Stimulated activated CD4-positive, alpha-beta T cell treated with anti-CD3 and anti-CD28 coated beads, TNF-alpha, amount 100 ng/mL, for 4 hours (primary cell): Measurements from ENCODE around the gene IFNL3.
"Not testable (repeated sequence)": the region's sequence is repeated elsewhere in the genome, so short reads cannot be mapped to it uniquely, and the experiment has no call there.

Source experiments
- DNase-seq, 3 experiments: peaks; one replicate each; pipeline ENCODE4 v3.0.0-alpha.2; 2020; ENCODE audit warnings: low read depth in 3 of 3

The IFNL3 gene

DNA sequence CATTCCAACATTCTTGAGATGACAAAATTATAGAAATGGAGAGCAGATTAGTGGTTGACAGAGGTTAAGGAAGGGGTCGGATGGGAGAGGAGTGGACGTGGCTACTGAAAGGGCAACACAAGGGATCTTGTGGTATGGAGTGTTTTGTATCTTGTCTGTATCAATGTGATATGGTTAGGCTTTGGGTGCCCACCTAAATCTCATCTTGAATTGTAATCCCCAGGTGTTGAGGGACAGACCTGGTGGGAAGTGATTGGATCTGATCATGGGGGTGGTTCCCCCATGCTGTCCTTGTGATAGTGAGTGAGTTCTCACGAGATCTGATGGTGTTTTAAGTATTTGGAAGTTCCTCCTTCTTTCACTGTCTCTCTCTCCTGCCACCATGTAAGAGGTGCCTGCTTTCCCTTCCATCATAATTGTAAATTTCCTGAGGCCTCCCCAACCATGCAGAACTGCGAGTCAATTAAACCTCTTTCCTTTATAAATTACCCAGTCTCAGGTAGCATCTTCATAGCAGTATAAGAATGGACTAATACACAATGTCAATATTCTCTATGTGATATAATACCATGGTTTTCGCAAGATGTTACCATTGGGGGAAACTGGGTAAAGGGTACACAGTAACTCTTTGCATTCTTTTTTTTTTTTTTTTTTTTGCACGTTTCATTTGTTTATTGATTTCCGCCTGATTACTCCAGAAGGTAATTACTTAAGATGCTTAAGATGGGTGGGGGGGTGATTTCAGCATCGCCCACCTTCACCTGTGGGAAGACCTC lies 8.8 kb upstream of the IFNL3 start:
- no peak for DNase-seq

DNA sequence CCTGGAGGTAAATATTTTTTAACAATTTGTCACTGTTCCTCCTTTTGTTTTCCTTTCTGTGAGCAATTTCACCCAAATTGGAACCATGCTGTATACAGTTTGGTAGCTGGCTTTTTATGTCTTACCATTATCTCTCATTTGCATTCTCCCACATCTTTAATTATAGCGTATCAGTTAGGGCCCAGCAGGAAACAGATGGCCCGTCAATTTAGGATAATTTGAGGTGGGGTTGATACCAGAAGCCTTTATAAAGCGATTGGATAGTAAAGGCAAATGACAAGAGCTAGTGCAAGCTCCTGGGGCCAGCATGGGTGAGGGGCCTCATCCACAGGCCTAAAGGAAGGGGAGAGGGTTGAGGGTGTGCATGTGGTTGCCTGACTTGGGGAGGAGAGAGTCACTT lies 7.7 kb upstream of the IFNL3 start:
- DNase-seq: no peak

DNA sequence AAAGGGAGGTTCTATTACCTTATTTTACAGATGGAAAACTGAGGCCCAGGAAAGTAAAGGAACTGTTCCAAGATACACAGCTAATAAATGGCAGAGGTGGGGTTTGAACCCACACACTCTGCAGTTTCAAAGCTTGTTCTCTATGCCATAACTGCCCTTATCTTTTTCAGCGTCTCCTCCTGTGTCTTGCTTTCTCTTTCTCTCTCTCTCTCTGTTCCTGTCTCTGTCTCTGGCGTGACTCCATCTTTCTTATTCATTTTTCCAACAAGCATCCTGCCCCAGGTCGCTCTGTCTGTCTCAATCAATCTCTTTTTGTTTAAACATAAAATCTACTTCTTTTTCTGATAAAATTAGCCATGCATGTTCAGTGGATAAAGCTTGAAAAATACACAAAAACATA lies 7.0 kb upstream of the IFNL3 start:
- DNase-seq: no peak

DNA sequence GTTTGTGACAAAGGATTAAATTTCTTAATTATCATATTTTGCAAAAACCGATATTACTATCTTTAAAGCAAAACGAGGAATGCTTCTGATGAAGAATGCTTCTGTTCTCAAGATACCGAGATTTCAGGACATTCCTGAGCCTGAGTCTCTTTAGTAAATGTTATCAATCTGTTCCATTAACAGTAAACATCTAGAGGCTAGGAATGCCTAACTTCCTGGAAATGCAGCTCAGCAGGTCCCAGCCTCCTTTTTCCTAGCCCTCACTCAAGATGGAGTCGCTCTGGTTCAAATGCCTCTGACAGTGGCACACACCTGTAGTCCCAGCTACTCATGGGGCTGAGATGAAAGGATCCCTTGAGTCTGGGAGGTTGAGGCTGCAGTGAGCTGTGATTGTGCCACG lies 6.3 kb upstream of the IFNL3 start:
- no peak for DNase-seq

DNA sequence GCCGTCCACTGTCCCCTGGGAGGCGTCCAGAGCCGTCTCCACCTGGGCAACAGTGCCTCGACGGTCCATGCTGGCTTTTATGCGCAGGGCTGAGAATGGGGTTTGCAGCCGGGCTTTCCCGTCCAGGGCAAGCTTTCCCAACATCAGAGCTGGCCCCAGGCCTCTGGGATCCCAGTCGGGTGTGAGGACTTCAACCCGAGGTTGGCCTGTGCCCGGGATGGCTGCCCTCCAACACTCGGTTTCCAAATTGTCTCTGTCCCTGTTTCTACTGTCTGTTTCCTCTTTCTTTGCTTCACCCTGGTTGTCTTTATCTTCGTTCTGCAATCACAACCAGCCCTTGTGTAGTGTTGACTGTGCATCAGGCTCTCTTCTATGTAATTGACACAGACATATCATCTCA lies 4.0 kb upstream of the IFNL3 start, which contains the start of gene IFNL4:
Gene IFNL4, minus strand, starts transcription at position 51 of the 400 bp plus-strand sequence.
- DNase-seq: no peak

DNA sequence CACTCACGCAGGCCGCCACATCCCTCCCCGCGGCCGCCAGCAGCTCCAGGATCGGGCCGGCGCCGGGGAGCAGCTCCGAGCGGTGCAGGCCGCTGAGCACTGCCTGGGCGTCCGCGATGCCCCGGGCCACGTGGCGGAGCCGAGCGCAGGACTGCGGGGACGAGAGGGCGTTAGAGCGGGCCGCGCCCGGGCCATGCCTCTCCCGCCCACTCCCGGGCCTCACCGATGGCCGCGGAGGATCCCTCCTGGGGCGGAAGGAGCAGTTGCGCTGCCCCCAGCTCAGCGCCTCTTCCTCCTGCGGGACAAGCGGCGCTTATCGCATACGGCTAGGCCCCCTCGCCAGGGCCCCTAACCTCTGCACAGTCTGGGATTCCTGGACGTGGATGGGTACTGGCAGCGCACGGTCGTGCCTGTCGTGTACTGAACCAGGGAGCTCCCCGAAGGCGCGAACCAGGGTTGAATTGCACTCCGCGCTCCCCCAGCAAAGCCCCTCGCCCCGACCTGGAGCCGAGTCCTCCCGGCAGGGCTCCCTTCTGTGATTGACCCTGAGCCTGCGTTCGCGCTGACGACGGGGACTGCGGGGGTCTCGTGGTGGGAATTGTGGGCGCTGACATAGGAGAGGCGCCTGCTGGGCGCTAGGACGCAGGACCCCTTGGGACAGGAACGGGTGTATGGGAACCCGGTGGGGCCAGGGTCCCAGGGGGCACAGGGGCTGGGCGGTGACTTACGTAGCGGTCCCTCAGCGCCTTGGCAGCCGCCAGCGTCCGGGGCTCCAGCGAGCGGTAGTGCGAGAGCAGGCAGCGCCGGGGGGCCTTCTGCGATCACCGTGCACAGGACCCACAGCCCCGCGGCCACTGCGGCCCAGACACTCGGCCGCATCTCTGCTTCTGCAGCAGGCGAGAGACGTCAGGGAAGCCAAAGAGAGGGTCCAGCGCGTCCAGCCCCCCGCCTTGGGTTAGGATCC lies 3.2 kb upstream of the IFNL3 start:
- DNase-seq: no peak

DNA sequence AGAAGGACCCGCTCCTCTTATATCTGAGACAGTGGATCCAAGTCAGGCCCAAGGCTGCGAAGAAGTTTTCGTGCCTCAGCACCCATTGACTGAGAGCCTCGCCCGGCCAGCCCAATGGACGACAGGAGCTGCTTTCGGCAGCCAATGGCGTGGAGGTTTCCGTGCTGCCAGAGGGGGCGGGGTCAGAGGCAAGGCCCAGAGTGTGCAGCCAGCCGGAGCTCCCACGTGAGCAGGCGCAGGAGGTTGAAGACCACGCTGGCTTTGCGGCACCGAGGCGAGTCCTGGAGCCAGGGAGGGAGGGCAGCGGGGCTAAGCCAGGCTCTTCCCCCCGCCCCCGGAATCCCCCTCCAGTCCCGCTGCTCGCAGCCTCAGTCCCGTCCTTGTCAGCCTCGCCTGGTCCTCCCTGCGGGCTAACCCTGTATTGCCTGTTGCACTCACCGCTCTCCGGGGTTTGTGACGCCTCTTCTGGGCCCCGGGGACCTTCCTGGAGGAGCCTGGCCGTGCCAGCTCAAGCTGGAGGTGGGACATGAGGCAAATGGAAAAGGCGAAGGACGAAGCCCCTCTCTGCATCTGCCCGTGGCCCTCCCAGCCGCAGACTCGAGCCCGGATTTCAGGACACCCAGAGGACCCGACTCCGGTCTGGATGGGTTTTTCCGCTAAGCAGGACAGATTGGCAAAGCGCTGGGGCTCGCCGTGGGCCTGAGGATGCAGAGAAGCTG lies 2.3 kb upstream of the IFNL3 start:
- DNase-seq: peak in 1 of 3 experiments; percentile 28

DNA sequence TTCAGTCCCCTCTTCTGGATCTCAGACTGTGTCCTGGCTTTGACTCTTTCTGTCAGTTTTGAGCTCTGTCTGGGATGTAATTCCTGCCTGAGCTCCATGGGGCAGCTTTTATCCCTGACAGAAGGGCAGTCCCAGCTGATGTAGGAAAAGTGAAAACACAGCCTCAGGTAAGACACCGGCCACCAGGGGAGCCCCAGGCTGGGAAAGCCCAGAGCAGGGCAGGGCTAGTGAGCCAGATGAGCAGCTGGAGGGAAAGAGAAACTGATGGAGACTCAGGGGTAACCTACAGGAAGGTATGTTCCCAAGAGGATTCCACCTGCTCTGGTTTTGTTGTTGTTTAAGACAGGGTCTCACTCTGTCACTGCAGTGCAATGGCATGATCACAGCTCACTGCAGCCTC lies 360 bp upstream of the IFNL3 start:
- not testable (repeated sequence) for DNase-seq

DNA sequence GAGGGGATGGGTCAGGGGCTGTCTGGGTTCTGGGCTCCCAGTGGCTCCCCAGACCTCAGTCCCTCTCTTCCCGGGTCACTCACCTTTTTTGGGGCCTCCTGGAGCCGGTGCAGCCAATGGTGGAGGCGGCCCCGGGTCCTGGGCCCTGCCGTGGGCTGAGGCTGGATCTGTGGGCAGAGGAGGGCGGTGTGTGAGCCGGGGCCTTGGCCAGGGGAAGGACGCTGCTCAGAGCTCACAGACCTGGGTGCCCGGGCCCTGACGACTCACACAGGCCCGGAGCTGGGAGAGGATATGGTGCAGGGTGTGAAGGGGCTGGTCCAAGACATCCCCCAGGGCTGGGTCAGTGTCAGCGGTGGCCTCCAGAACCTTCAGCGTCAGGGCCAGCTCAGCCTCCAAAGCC lies 1.1 kb downstream of the IFNL3 start:
- DNase-seq: not testable (repeated sequence)

DNA sequence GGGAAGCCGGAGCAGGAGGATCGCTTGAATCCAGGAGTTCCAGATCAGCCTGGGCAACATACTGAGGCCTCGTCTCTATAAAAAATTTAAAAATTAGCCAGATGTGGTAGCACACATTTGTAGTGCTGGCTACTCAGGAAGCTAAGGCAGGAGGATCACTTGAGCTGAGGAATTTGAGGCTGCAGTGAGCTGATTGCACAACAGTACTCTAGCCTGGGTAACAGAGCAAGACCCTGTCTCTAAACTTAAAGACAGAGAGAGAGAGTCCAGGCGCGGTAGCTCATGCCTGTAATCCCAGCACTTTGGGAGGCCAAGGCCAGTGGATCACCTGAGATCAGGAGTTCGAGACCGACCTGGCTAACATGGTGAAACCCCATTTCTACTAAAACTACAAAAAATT lies 4.4 kb downstream of the IFNL3 start:
- no peak for DNase-seq

DNA sequence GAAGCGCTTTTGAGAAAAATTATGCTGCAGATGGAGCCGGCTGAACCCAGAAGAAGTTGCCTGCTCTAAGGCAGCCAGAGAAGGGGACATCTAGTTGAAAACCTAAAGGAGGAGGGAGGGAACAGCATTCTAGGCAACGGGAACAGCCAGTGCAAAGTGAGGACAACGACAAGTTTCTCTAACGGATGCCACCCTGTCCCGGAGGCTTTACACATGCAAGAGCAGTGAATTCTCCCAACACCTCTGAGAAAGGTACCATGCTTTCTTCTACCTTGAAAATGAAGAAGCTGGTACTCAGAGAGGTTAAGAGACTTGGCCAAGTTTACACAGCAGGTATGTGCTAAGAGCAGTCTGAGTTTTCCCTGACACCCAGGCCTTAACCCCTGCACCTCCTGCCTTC lies 5.9 kb downstream of the IFNL3 start:
- no peak for DNase-seq

DNA sequence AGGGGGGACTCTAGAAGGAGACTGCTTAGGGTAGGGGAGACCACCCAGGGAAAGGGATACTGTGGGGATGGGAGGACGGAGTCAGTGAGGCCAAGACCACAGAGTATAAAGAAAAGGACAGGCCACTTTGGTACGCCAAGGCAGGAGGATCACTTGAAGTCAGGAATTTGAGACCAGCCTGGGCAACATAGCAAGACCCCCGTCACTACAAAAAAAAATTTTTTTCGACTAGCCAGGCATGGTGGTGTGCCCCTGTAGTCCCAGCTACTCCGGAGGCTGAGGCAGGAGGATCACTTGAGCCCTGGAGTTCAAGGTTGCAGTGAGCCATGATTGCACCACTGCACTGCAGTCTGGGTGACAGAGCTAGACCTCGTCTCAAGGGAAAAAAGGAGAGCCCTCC lies 6.6 kb downstream of the IFNL3 start:
- DNase-seq: no peak

DNA sequence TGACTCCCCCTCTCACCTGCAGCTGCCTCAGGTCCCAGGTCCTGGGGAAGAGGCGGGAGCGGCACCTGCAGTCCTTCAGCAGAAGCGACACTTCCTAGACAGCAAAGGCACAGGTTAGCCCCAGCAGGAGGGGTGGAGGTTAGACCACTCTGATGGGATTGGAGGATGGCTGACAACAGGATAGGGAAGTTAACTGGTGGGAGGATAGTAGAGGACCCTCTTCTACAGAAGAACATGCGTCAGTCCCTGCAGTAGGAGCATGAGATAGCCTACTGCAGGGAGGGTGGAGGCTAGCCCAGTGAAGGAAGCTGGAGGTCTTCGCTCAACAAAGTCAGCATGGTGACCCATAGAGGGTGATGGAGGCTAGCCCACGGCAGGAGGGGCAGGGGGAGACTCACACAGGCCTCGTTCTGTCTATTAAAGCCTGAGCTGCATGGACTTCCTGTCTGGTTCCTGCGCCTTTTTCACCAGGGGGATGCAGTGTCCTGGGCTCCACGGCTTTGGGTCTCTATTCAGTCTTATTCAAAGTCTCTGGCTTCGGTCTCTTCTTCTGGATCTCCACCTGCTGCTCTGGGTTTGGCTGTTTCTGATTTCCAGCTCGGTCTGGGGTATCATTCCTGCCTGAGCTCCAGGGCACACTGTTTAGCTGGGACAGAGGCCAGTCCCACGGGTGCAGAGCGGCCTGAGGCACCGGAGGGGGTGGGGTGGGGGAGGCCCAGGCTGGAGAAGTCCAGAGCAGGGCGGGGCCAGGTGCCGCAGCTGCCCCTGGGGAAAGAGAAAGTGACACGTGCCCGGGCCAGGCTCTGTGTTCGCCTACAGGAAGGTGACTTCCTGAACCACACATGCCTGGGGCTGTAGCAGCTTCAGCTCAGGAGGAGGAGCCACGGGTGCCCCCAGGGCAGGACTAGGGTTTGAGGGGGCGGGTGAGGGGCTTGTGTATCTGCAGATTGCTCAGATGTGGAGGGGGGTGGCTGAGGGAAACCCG lies 7.3 kb downstream of the IFNL3 start:
- DNase-seq: peak in 2 of 3 experiments; percentile 24 to 26

DNA sequence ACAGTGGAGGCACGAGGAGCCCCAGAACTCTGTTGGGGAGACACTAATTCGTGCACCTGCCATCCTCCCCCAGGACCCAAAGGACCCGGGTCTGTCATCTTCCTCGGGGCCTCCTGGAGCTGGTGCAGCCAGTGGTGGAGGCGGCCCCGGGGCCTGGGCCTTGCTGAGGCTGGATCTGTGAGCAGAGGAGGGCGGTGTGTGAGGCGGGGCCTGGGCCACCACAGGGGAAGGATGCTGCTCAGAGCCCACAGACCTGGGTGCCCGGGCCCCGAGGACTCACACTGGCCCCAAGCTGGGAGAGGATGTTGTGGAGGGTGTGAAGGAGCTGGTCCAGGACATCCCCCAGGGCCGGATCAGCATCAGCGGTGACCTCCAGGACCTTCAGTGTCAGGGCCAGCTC lies 8.3 kb downstream of the IFNL3 start:
- DNase-seq: no peak

DNA sequence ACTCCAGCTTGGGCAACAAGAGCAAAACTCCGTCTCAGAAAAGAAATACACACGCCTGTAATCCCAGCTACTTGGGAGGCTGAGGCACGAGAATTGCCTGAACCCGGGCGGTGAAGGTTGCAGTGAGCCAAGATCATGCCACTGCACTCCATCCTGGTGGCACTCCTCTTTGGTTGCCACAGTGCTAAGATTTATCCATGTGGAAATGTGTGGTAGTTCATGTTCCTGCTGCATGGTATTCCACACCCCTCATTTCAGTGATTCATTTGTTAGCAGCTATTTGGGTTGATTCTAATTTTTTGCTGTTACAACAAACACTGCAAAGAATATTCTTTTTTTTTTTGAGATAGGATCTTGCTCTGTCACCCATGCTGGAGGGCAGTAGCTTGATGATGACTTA lies 12.1 kb downstream of the IFNL3 start:
- DNase-seq: no peak

DNA sequence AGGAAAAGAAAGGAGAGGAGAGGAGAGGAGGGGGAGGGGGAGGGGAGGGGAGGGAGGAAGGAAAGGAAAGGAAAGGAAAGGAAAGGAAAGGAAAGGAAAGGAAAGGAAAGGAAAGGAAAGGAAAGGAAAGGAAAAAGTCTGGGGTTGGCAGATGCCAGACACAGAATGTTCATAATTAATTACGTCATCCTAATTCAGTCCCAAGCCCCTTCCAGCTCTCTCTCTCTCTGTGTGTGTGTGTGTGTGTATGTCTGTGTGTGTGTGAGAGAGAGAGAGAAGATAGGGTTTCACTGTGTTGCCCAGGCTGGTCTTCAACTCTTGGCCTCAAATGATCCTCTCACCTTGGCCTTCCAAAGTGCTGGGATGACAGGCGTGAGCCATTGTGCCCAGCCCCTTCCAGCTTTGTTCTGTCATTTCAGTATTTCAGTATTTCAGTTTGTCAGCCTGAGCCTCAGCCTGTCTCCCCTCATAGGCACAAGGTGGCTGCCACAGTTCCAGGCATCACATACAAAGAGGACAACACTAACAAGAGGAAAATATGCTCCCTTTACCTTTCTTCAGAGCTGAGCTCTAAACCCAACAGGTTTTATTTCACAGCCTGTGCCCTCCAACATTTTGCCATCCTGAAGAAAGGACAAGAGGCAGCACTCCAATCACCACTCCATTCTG lies 14.6 kb downstream of the IFNL3 start:
- no peak for DNase-seq

DNA sequence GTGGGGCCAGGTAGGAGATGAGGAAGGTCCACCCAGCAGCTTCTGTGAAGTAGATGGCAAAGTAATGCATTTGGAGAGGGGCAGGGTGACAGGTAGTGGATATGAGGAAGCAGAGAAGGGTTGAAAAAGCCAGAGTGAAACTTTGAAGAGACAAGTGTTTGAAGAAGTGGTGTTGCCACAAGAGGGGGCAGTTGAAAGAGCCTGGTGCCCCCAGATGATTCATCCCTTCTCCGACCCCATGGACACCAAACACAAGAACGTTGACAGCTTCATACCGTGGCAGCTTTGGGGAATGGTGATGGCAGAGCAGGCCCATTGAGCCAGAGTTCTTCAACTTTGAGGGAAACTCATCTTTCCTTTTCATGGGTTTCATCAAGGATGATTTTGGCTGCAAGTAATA lies 19.9 kb downstream of the IFNL3 start:
- DNase-seq: no peak

DNA sequence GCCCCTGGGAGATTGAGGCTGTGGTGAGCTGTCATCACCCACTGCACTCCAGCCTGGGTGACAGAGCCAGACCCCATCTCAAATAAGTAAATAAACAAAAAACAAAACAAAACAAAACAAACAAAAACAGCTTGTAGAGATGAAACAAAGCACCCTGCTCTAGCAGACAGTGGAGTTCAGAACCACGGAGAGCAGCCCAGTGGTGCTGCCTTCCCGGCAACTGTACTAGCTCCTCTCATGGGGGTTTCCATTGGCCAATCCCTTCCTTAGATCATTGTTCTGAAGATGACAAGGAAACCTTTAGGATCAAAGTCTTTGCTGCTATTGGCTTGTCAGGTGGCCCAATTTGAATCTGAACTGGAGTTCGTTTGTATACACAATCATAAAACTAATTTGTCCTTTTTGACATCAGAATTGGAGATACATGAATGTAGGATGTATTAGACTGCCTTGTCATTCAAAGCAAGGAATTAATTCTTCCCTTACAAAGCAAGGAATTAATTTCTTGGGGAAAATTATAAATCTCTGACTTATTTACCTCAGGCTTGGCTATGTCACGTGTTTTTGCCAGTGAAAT lies 21.0 kb downstream of the IFNL3 start:
- no peak for DNase-seq

DNA sequence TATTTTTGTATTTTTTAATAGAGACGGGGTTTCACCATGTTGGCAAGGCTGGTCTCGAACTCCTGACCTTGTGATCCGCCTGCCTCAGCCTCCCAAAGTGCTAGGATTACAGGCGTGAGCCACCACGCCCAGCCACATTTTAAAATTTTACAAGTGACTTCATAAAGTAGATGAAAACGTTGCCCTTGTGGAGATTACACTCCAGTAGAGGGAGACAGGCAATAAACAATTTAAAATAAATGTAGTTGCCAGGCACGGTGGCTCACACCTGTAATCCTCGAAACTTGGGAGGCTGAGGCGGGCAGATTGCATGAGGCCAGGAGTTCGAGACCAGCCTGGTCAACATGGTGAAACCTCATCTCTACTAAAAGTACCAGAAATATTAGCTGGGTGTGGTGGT lies 25.7 kb downstream of the IFNL3 start:
- DNase-seq: not testable (repeated sequence)
